Retinal pigment epithelial cell (primary cell): Measurements from ENCODE around the gene RIPOR2.

Source experiments
- DNase-seq: peaks from one replicate; pipeline ENCODE4 v3.0.0-alpha.2; 2010; ENCODE audit warnings: low read depth
- H3K4me3 ChIP-seq: 2 replicates; pipeline ENCODE4 v1.5.1; 2011; ENCODE audit warnings: mild to moderate bottlenecking, low read length, control low read depth, moderate library complexity
- CTCF ChIP-seq: conservative IDR thresholded peaks from 2 replicates; pipeline ENCODE4 v1.5.1; 2011; ENCODE audit warnings: low read depth, low read length, control low read depth, inconsistent platforms

RIPOR2 gene

GRCh38 chr6:24833711-24834386 lies 101.9 kb downstream of the RIPOR2 start:
- TF ChIP-seq CTCF = no peak
- DNase-seq = no peak
- no peak overlapping the region for H3K4me3 ChIP-seq

DNA sequence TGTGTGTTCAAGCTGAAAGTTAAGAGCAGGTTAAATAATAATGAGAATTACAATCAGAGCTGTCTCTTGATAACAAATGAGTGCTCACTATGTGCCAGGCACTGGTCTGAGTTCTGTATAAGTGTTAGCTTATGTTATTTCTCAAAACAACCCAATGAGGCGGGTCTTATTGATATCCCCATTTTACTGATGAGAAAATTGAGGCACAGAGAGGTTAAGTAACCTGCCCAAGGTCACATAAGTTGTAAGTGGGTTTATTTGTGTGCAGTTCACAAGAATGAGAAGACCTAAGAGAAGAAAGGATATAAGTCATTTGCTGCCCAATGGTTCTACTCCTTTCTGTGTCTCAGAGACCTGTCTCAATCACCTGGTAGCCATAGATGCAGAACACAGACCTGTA lies 103.0 kb downstream of the RIPOR2 start:
- DNase-seq = no peak
- no peak overlapping the region for H3K4me3 ChIP-seq
- TF ChIP-seq CTCF = no peak

DNA sequence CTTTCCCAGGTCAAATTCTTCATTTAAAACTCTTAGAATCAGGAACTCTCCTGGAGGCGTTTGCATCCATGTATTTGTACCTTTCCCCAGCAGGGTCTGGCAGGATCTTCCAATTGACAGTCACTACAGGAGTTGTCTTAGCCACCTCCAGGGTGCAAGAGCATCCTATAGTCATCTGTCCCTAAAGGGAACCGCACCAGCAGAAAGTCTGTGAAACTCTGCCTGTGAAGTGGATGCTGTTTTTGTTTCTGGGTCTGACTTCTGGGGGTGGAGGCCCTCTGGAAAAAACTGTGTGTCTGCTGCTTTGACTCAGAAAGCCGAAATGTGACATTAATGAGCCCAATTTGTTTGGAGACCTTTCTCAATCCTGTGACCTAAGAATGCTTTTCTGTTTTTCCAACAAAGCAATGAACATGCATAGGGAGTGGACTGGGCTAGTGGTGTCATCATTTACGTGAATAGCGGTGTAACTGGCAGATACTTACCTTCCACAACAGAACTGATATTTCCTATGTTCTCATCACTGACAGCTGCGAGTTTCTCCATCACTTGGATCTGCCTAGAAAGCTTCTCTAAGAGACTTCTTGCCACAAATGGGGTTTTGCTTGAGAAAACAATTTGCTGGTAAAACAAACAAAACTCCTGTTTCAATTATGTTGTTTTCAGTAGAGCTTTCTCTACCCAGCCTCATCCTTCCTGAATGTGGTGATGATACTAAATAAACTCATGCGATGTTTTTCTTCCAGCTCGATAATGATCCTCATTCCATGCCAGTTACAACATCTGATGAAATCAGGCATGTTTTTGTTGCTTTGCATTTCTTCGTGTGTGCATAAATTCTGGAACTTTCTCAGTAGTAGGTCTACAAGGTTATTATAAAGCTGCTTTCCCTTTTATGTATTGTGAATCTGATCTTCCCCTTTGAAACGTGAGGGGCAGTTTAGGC lies 103.7 kb downstream of the RIPOR2 start:
- no peak for DNase-seq
- TF ChIP-seq CTCF = no peak

GRCh38 chr6:24829657-24830056 lies 106.1 kb downstream of the RIPOR2 start:
- DNase-seq = no peak
- no peak overlapping the region for H3K4me3 ChIP-seq
- TF ChIP-seq CTCF = no peak

More for the DNA sequence above, 103.7 kb downstream of the RIPOR2 start:
- no peak overlapping the region for H3K4me3 ChIP-seq

- TF ChIP-seq CTCF = no peak
- DNase-seq = no peak
- H3K4me3 ChIP-seq = no peak overlapping the region
Observed at GRCh38 chr6:24827970-24828369, 107.8 kb downstream of the RIPOR2 start.

- H3K4me3 ChIP-seq = no peak overlapping the region
- DNase-seq = no peak
- no peak for TF ChIP-seq CTCF
Observed at GRCh38 chr6:24827162-24827561, 108.6 kb downstream of the RIPOR2 start.
